Urinary bladder (tissue), 4 donors: ENCODE results near the gene TCHP. TPM values are rescaled to one million over a fixed set of nuclear protein-coding genes. Genes with fewer than 3 reads are reported as not detected.

ENCODE experiments used
- DNase-seq: peaks from one replicate; pipeline ENCODE4 v3.0.0-alpha.2; 2015; ENCODE audit errors: extremely low spot score
- H3K27ac ChIP-seq: one replicate; pipeline ENCODE4 v1.5.1; 2013; ENCODE audit warnings: low read depth, mild to moderate bottlenecking, moderate library complexity
- H3K36me3 ChIP-seq: one replicate; pipeline ENCODE4 v1.6.1; 2013; ENCODE audit warnings: mild to moderate bottlenecking, moderate library complexity; ENCODE audit not compliant: insufficient read depth
- H3K4me1 ChIP-seq: one replicate; pipeline ENCODE4 v1.6.1; 2013; ENCODE audit warnings: mild to moderate bottlenecking, moderate library complexity; ENCODE audit not compliant: insufficient read depth
- H3K4me3 ChIP-seq: one replicate; pipeline ENCODE4 v1.5.1; 2013; ENCODE audit warnings: low read depth, low read length
- WGBS: extraction: QIAGEN DNeasy Blood & Tissue Kit; methylation state at CpG from one replicate; pipeline ENCODE4 v1.1.7; 2013; 5-methylcytosine and 5-hydroxymethylcytosine counted together
- polyA plus RNA-seq: library from polyadenylated mRNA; stranded (reverse); fragments of 200-250 nt; gene quantifications from one replicate; pipeline ENCODE4 v1.2.3, GENCODE V29; 2013
- total RNA-seq: library from RNA; depleted of rRNA; stranded (reverse); fragments of >200 nt; gene quantifications from one replicate; pipeline ENCODE4 v1.2.3, GENCODE V29; 2014
- donor health status: healthy with polysubstance abuse.
- donor health status: healthy.

Gene TCHP
- total and polyA plus RNA-seq, 2 donors: 10.3 to 15.5 TPM

- H3K4me3 ChIP-seq: no peak overlapping the region
- H3K27ac ChIP-seq: no peak overlapping the region
- DNase-seq: no peak
- 72% methylated on average over 7 of the region's 7 CpGs for WGBS
- no peaks in the 10 kb centered on the region for H3K4me1 ChIP-seq
- no peaks in the 10 kb centered on the region for H3K36me3 ChIP-seq
These were observed 28.3 kb upstream of the TCHP start for GRCh38 chr12:109871668-109872314.

GRCh38 chr12:109873653-109874052 lies 26.4 kb upstream of the TCHP start:
- no peaks in the 10 kb centered on the region for H3K36me3 ChIP-seq
- no peak overlapping the region for H3K27ac ChIP-seq
- no peak for DNase-seq
- 85% methylated on average over 6 of the region's 6 CpGs for WGBS
- no peak overlapping the region for H3K4me3 ChIP-seq
- no peaks in the 10 kb centered on the region for H3K4me1 ChIP-seq

GRCh38 chr12:109875572-109876131 lies 24.4 kb upstream of the TCHP start:
- no peaks in the 10 kb centered on the region for H3K36me3 ChIP-seq
- WGBS: 78% methylated on average over 6 of the region's 6 CpGs
- H3K27ac ChIP-seq: peak overlapping the region; percentile 38
- no peak for DNase-seq
- H3K4me1 ChIP-seq: no peaks in the 10 kb centered on the region
- H3K4me3 ChIP-seq: no peak overlapping the region

- peak overlapping the region; percentile 38 for H3K27ac ChIP-seq
- no peak for DNase-seq
- H3K4me3 ChIP-seq: no peak overlapping the region
- H3K4me1 ChIP-seq: no peaks in the 10 kb centered on the region
- H3K36me3 ChIP-seq: no peaks in the 10 kb centered on the region
These were observed 23.7 kb upstream of the TCHP start for GRCh38 chr12:109876406-109876805.

- no peak overlapping the region for H3K4me3 ChIP-seq
- DNase-seq: no peak
- H3K4me1 ChIP-seq: no peaks in the 10 kb centered on the region
- WGBS: 60% methylated on average over 10 of the region's 10 CpGs
- H3K36me3 ChIP-seq: no peaks in the 10 kb centered on the region
- H3K27ac ChIP-seq: peak overlapping the region; percentile 43
These were observed 22.4 kb upstream of the TCHP start for GRCh38 chr12:109877504-109878246.

- H3K4me3 ChIP-seq: no peak overlapping the region
- no peaks in the 10 kb centered on the region for H3K36me3 ChIP-seq
- no peaks in the 10 kb centered on the region for H3K4me1 ChIP-seq
These were observed 21.8 kb upstream of the TCHP start for GRCh38 chr12:109878247-109878625.

GRCh38 chr12:109878749-109879148 lies 21.3 kb upstream of the TCHP start:
- 57% methylated on average over 7 of the region's 7 CpGs for whole genome bisulfite sequencing
- Histone ChIP-seq H3K36me3 (no peaks in the 10 kb centered on the region), H3K27ac (peak overlapping the region; percentile 42), H3K4me3 (peak overlapping the region; percentile 66), H3K4me1 (no peaks in the 10 kb centered on the region)
- DNase-seq: no peak

More at GRCh38 chr12:109878247-109878625, 21.8 kb upstream of the TCHP start:
- WGBS: 83% methylated on average over 3 of the region's 3 CpGs
- no peak overlapping the region for H3K27ac ChIP-seq
- no peak for DNase-seq

- Histone ChIP-seq H3K4me3 (peak overlapping the region; percentile 66), H3K27ac (peak overlapping the region; percentile 49), H3K36me3 (no peaks in the 10 kb centered on the region), H3K4me1 (no peaks in the 10 kb centered on the region)
- 5% methylated on average over 13 of the region's 13 CpGs for WGBS
- no peak for DNase-seq
These were observed 20.6 kb upstream of the TCHP start for GRCh38 chr12:109879351-109880042.

GRCh38 chr12:109880043-109880931 lies 19.8 kb upstream of the TCHP start, which contains the start of gene GLTP:
Gene GLTP, minus strand, starts transcription at chr12:109880541. Its CDS starts 167 bp downstream, at chr12:109880374.
- peak within 1 kb of the TSS; percentile 66 for H3K4me3 ChIP-seq
- H3K4me1 ChIP-seq: no peaks in the 10 kb centered on the region
- WGBS: under 1% methylated on average over 92 of the region's 92 CpGs
- H3K27ac ChIP-seq: peak within 1 kb of the TSS; percentile 49
- H3K36me3 ChIP-seq: no peaks in the 10 kb centered on the region
- no peak for DNase-seq

- no peaks in the 10 kb centered on the region for H3K4me1 ChIP-seq
- no peak for DNase-seq
- H3K27ac ChIP-seq: no peak overlapping the region
- peak overlapping the region; percentile 66 for H3K4me3 ChIP-seq
- no peaks in the 10 kb centered on the region for H3K36me3 ChIP-seq
- 5% methylated on average over 9 of the region's 9 CpGs for WGBS
These were observed 19.1 kb upstream of the TCHP start for GRCh38 chr12:109880938-109881337.

GRCh38 chr12:109881752-109882151 lies 18.3 kb upstream of the TCHP start:
- Histone ChIP-seq H3K36me3 (no peaks in the 10 kb centered on the region), H3K4me1 (no peaks in the 10 kb centered on the region), H3K27ac (no peak overlapping the region), H3K4me3 (no peak overlapping the region)
- WGBS: 84% methylated on average over 2 of the region's 2 CpGs
- no peak for DNase-seq

- no peak overlapping the region for H3K4me3 ChIP-seq
- DNase-seq: no peak
- no peak overlapping the region for H3K27ac ChIP-seq
- no peaks in the 10 kb centered on the region for H3K36me3 ChIP-seq
- 67% methylated on average over 4 of the region's 4 CpGs for WGBS
- no peaks in the 10 kb centered on the region for H3K4me1 ChIP-seq
These were observed 16.6 kb upstream of the TCHP start for GRCh38 chr12:109883461-109883860.

GRCh38 chr12:109885616-109886015 lies 14.5 kb upstream of the TCHP start:
- no peak overlapping the region for H3K4me3 ChIP-seq
- no peaks in the 10 kb centered on the region for H3K36me3 ChIP-seq
- DNase-seq: no peak
- WGBS: 64% methylated on average over 10 of the region's 10 CpGs
- H3K4me1 ChIP-seq: no peaks in the 10 kb centered on the region
- H3K27ac ChIP-seq: no peak overlapping the region
